Measurements from ENCODE around the gene MICU1.
"Not testable (repeated sequence)": the region's sequence is repeated elsewhere in the genome, so short reads cannot be mapped to it uniquely, and the experiment has no call there.

GRCh38 chr10:72346117-72346516 lies 279.8 kb downstream of the MICU1 start:
- TF ChIP-seq, protein P1, sequence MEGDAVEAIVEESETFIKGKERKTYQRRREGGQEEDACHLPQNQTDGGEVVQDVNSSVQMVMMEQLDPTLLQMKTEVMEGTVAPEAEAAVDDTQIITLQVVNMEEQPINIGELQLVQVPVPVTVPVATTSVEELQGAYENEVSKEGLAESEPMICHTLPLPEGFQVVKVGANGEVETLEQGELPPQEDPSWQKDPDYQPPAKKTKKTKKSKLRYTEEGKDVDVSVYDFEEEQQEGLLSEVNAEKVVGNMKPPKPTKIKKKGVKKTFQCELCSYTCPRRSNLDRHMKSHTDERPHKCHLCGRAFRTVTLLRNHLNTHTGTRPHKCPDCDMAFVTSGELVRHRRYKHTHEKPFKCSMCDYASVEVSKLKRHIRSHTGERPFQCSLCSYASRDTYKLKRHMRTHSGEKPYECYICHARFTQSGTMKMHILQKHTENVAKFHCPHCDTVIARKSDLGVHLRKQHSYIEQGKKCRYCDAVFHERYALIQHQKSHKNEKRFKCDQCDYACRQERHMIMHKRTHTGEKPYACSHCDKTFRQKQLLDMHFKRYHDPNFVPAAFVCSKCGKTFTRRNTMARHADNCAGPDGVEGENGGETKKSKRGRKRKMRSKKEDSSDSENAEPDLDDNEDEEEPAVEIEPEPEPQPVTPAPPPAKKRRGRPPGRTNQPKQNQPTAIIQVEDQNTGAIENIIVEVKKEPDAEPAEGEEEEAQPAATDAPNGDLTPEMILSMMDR (optimal IDR thresholded peaks at IDR 0.05 in 1 of 3, IDR thresholded peaks at IDR 0.05 in 1 of 3, conservative IDR thresholded peaks at IDR 0.05 in 1 of 3; ENCODE audit: extremely low read depth in 1 of 3, insufficient read depth in 2 of 3, low read length in 3 of 3): not testable (repeated sequence)
- TF ChIP-seq EZH2 (IDR thresholded peaks at IDR 0.05; ENCODE audit: low read length): not testable (repeated sequence)

Measured in keratinocyte (primary cell).